ENCODE results near the gene RPS21. TPM values are rescaled to one million over a fixed set of nuclear protein-coding genes. Genes with fewer than 3 reads are reported as not detected.

RPS21 gene
- total and polyA plus RNA-seq, 2 of the 13 experiments (the other 11 are each of a cell fraction or from before 2014, with no cell fraction given), result 2,647 to 11,063 TPM

GRCh38 chr20:62405108-62405980 lies 18.4 kb downstream of the RPS21 start (continued):
- TF ChIP-seq ZNF530 (CRISPR knock-in tag; IDR thresholded peaks at IDR 0.05; ENCODE audit: low read depth) (no peak), PAX8 (CRISPR knock-in tag; IDR thresholded peaks at IDR 0.05; ENCODE audit: borderline replicate concordance) (no peak), SNAPC4 (CRISPR knock-in tag; IDR thresholded peaks at IDR 0.05) (no peak), PHF21A (CRISPR knock-in tag; IDR thresholded peaks at IDR 0.05) (no peak), ZNF879 (CRISPR knock-in tag; IDR thresholded peaks at IDR 0.05) (no peak), HES4 (CRISPR knock-in tag; IDR thresholded peaks at IDR 0.05; ENCODE audit: borderline replicate concordance) (no peak), SMARCC2 (IDR thresholded peaks at IDR 0.05) (no peak), MAZ (IDR thresholded peaks at IDR 0.05; ENCODE audit: borderline replicate concordance, low read depth, low read length) (peak; percentile 20; the same call in 1 of the 2 replicates), MAZ (CRISPR knock-in tag; IDR thresholded peaks at IDR 0.05; ENCODE audit: low read depth) (no peak), ZNF784 (CRISPR knock-in tag; IDR thresholded peaks at IDR 0.05; ENCODE audit: borderline replicate concordance) (no peak), CREB3 (CRISPR knock-in tag; IDR thresholded peaks at IDR 0.05) (no peak), ZNF513 (CRISPR knock-in tag; conservative IDR thresholded peaks at IDR 0.05) (no peak; the same call in 1 of the 2 replicates), ATF5 (CRISPR knock-in tag; IDR thresholded peaks at IDR 0.05; ENCODE audit: low read depth) (no peak), NCOR1 (IDR thresholded peaks at IDR 0.05; ENCODE audit: borderline replicate concordance, low read length) (no peak), FOXO1 (CRISPR knock-in tag; IDR thresholded peaks at IDR 0.05) (peak; percentile 61), ZNF557 (CRISPR knock-in tag; IDR thresholded peaks at IDR 0.05) (no peak), ZNF775 (CRISPR knock-in tag; IDR thresholded peaks at IDR 0.05; ENCODE audit: borderline replicate concordance) (no peak), ZBTB44 (CRISPR knock-in tag; IDR thresholded peaks at IDR 0.05) (no peak)

All from HepG2 (cell line).